CD1c-positive myeloid dendritic cell (primary cell): ENCODE results near the gene RABL3.
"Not testable (repeated sequence)": the region's sequence is repeated elsewhere in the genome, so short reads cannot be mapped to it uniquely, and the experiment has no call there.

Source experiments
- DNase-seq: peaks from one replicate; pipeline ENCODE4 v3.0.0-alpha.2; 2016; ENCODE audit errors: extremely low spot score

Gene RABL3

GRCh38 chr3:120742198-120742848, at the start of gene RABL3, which contains the start of gene GTF2E1:
RABL3 (minus strand) TSS chr3:120742516; CDS start chr3:120742507, 9 bp downstream.
GTF2E1 (plus strand) TSS chr3:120742744; CDS start chr3:120750553, 7,809 bp downstream.
- DNase-seq, result peak; percentile 100

- DNase-seq, result no peak
Observed at GRCh38 chr3:120791913-120792312, 49.6 kb upstream of the RABL3 start.

- no peak for DNase-seq
Observed at GRCh38 chr3:120791010-120791409, 48.7 kb upstream of the RABL3 start.

GRCh38 chr3:120785832-120786231, 43.5 kb upstream of the RABL3 start:
- not testable (repeated sequence) for DNase-seq

- peak; percentile 93 for DNase-seq
Observed at GRCh38 chr3:120780977-120781376, 38.7 kb upstream of the RABL3 start.

GRCh38 chr3:120778776-120779175, 36.5 kb upstream of the RABL3 start:
- DNase-seq, result peak; percentile 47

- DNase-seq, result peak; percentile 42
Observed at GRCh38 chr3:120775411-120775810, 33.1 kb upstream of the RABL3 start.

GRCh38 chr3:120773932-120774331, 31.6 kb upstream of the RABL3 start:
- no peak for DNase-seq

- DNase-seq, result no peak
Observed at GRCh38 chr3:120772081-120772480, 29.8 kb upstream of the RABL3 start.

GRCh38 chr3:120770891-120771290, 28.6 kb upstream of the RABL3 start:
- no peak for DNase-seq

GRCh38 chr3:120769436-120769835, 27.1 kb upstream of the RABL3 start:
- DNase-seq, result no peak

GRCh38 chr3:120767106-120767505, 24.8 kb upstream of the RABL3 start:
- DNase-seq, result no peak

GRCh38 chr3:120766576-120766975, 24.3 kb upstream of the RABL3 start:
- DNase-seq, result no peak

GRCh38 chr3:120765830-120766493, 23.6 kb upstream of the RABL3 start:
- no peak for DNase-seq

- no peak for DNase-seq
Observed at GRCh38 chr3:120764206-120764605, 21.9 kb upstream of the RABL3 start.

- no peak for DNase-seq
Observed at GRCh38 chr3:120763601-120764000, 21.3 kb upstream of the RABL3 start.

GRCh38 chr3:120762615-120763014, 20.3 kb upstream of the RABL3 start:
- no peak for DNase-seq

GRCh38 chr3:120758551-120758950, 16.2 kb upstream of the RABL3 start:
- not testable (repeated sequence) for DNase-seq

- DNase-seq, result peak; percentile 22
Observed at GRCh38 chr3:120756061-120756460, 13.7 kb upstream of the RABL3 start.

- no peak for DNase-seq
Observed at GRCh38 chr3:120753810-120754209, 11.5 kb upstream of the RABL3 start.

- no peak for DNase-seq
Observed at GRCh38 chr3:120752865-120753264, 10.5 kb upstream of the RABL3 start.

- DNase-seq, result no peak
Observed at GRCh38 chr3:120752230-120752629, 9.9 kb upstream of the RABL3 start.

- no peak for DNase-seq
Observed at GRCh38 chr3:120749843-120750242, 7.5 kb upstream of the RABL3 start.
